ENCODE results near the gene NMBR. TPM values are rescaled to one million over a fixed set of nuclear protein-coding genes. Genes with fewer than 3 reads are reported as not detected.

Gene NMBR
- not detected in 5 replicates for total RNA-seq (2022; extraction: Qiagen RNA extraction; ENCODE audit: low read depth)

GRCh38 chr6:142146828-142147662 lies at the start of gene NMBR, which contains the start of gene VTA1:
Gene NMBR, minus strand, starts transcription at chr6:142147122. Its CDS starts 58,464 bp downstream, at chr6:142088658.
Gene VTA1, plus strand, starts transcription at chr6:142147263. Its CDS starts 25 bp downstream, at chr6:142147288.

DNA sequence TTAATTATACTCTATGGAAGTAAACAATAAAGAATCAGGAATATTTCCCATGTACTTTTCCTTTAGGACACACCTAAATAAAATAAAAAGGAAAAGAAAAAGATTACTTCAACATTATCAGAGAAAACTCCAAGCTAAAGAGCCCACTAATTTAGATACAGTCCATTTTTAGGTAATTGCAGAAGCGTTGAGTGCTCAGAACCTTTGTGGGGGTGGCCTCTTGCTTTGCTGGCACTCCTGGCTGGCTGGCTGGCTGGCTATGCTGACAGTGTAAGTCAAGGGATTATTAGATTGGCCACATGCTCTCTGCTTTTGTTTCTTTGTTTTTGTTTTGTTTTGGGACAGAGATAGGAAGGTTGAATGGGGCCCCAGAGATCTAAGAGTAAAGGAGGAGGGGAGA lies 14.3 kb downstream of the NMBR start, which contains the start of gene GJE1:
TSS of gene GJE1 (plus strand) at position 301 of the 400 bp plus-strand sequence. CDS start 234 bp downstream, outside the sequence.

Other genes starting within 250 kb of the NMBR start
- not detected in 5 replicates for gene GJE1, start 14.2 kb downstream of the NMBR start, total RNA-seq (2022; extraction: Qiagen RNA extraction; ENCODE audit: low read depth)
- 36.0 to 47.9 TPM (median 44.2 TPM) in 5 replicates for gene VTA1, start 141 bp upstream of the NMBR start, total RNA-seq (2022; extraction: Qiagen RNA extraction; ENCODE audit: low read depth)
- gene ADGRG6, start 154.9 kb upstream of the NMBR start, total RNA-seq (2022; extraction: Qiagen RNA extraction; ENCODE audit: low read depth), result 37.0 to 76.6 TPM (median 63.3 TPM) in 5 replicates